ENCODE data around the gene VPS33A. TPM values are rescaled to one million over a fixed set of nuclear protein-coding genes. Genes with fewer than 3 reads are reported as not detected.

The VPS33A gene
- total RNA-seq, 4 donors from 2014 or later: 16.1 to 27.1 (median 20.5) TPM

GRCh38 chr12:122309564-122310121 is 43.3 kb upstream of the VPS33A start:
- H3K36me3 ChIP-seq: peaks cover 0 to 91% of the 10 kb centered on the region in 2 donors
- intact Hi-C loops (cut with DNase I; ENCODE audit: low total_unique reads) (no loop called here), in situ Hi-C loops (cut with MboI; ENCODE audit: low sequenced_read_pairs in 4 of 4) (no loop called here)

DNA sequence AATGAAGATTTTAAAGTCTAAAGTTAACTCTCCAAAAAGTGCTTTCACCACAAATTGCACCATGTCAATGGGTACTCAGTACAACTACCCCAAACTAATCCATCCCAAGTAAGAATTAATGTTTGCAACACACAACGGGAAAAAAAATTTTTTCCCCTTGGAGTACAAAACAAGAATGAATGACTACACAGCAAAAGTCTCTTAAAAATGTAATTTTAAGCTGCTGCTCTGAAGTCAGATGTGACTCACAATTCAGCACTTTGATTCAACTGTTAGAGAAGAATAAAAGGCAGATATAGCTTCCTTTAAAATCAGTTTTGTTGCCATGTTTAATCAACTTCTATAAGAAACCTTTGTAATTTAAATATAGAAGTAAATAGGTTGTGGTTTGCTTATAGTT is 42.5 kb upstream of the VPS33A start:
- H3K27me3 ChIP-seq: no peaks in the 10 kb centered on the region

More at GRCh38 chr12:122309564-122310121, 43.3 kb upstream of the VPS33A start:
- no peak overlapping the region for H3K4me3 ChIP-seq
- TF ChIP-seq POLR2A (IDR thresholded peaks at IDR 0.05): no peak
- TF ChIP-seq, protein P1, sequence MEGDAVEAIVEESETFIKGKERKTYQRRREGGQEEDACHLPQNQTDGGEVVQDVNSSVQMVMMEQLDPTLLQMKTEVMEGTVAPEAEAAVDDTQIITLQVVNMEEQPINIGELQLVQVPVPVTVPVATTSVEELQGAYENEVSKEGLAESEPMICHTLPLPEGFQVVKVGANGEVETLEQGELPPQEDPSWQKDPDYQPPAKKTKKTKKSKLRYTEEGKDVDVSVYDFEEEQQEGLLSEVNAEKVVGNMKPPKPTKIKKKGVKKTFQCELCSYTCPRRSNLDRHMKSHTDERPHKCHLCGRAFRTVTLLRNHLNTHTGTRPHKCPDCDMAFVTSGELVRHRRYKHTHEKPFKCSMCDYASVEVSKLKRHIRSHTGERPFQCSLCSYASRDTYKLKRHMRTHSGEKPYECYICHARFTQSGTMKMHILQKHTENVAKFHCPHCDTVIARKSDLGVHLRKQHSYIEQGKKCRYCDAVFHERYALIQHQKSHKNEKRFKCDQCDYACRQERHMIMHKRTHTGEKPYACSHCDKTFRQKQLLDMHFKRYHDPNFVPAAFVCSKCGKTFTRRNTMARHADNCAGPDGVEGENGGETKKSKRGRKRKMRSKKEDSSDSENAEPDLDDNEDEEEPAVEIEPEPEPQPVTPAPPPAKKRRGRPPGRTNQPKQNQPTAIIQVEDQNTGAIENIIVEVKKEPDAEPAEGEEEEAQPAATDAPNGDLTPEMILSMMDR (IDR thresholded peaks at IDR 0.05 in 4 of 5, conservative IDR thresholded peaks at IDR 0.05 in 1 of 5): no peak
- no peak overlapping the region for H3K27ac ChIP-seq
- ATAC-seq (no peak), DNase-seq (no peak)
- H3K4me1 ChIP-seq: no peaks in the 10 kb centered on the region
- H3K27me3 ChIP-seq: no peaks in the 10 kb centered on the region
- H3K9me3 ChIP-seq: no peaks in the 10 kb centered on the region

DNA sequence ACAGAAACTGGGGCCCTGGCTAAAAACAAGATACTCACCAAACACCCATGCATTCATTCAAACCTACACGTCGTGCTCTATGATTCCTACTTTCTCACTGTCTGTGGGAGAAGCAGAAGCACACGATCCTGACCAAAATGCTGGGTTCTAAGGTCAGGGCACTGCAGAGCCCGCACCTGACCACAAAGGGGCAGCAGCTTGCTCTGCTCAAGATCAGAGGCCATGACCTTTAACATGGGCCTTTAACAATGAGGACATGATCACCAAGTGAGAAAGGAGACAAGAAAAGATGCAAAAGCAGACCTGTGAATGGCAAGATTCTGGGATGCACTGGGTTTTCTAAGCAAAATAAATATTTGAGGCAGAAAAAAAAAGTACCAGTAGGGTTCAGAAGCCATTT is 40.1 kb upstream of the VPS33A start:
- Histone ChIP-seq H3K4me3 (no peak overlapping the region), H3K9me3 (no peaks in the 10 kb centered on the region), H3K27ac (no peak overlapping the region), H3K27me3 (no peaks in the 10 kb centered on the region), H3K36me3 (peaks cover 0 to 94% of the 10 kb centered on the region in 2 donors), H3K4me1 (no peaks in the 10 kb centered on the region)
- intact Hi-C loops (cut with DNase I; ENCODE audit: low total_unique reads) (no loop called here), in situ Hi-C loops (cut with MboI; ENCODE audit: low sequenced_read_pairs in 4 of 4) (no loop called here)
- no peak for DNase-seq
- TF ChIP-seq, protein P1 (IDR thresholded peaks at IDR 0.05 in 4 of 5, conservative IDR thresholded peaks at IDR 0.05 in 1 of 5): no peak
- no peak for ATAC-seq

More for the DNA sequence above, 42.5 kb upstream of the VPS33A start:
- Histone ChIP-seq H3K9me3 (no peaks in the 10 kb centered on the region), H3K4me3 (no peak overlapping the region), H3K27ac (no peak overlapping the region), H3K36me3 (peaks cover 0 to 93% of the 10 kb centered on the region in 2 donors), H3K4me1 (no peaks in the 10 kb centered on the region)
- intact Hi-C loops (cut with DNase I; ENCODE audit: low total_unique reads): no loop called here
- ATAC-seq (no peak), DNase-seq (no peak)
- TF ChIP-seq POLR2A (IDR thresholded peaks at IDR 0.05): no peak
- TF ChIP-seq, protein P1 (IDR thresholded peaks at IDR 0.05 in 4 of 5, conservative IDR thresholded peaks at IDR 0.05 in 1 of 5): no peak
- in situ Hi-C loops (cut with MboI; ENCODE audit: low sequenced_read_pairs in 4 of 4): no loop called here

DNA sequence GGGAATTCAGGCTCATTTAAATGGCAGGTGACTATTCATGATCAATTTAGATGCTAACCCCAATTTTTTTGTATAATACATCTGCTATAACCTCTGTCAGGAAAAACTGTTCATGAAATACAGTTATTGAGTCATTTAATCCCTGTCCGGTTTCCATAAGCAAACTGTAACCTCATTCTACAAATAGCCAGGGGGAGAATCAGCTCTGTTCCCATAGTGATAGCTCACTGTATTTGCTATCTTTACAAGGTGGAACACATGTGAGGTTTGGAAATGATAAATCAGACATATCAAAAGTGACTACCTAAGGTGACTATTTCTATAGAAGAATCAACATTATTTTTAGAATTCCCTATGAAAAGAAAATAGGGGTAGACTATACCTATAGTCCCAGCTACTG is 38.6 kb upstream of the VPS33A start:
- no peak for ATAC-seq
- TF ChIP-seq, protein P1 (IDR thresholded peaks at IDR 0.05 in 4 of 5, conservative IDR thresholded peaks at IDR 0.05 in 1 of 5): no peak
- TF ChIP-seq POLR2A (IDR thresholded peaks at IDR 0.05): no peak
- in situ Hi-C loops (cut with MboI; ENCODE audit: low sequenced_read_pairs in 4 of 4) (no loop called here), intact Hi-C loops (cut with DNase I; ENCODE audit: low total_unique reads) (no loop called here)
- no peaks in the 10 kb centered on the region for H3K9me3 ChIP-seq
- H3K4me1 ChIP-seq: no peaks in the 10 kb centered on the region
- no peaks in the 10 kb centered on the region for H3K27me3 ChIP-seq
- H3K4me3 ChIP-seq: no peak overlapping the region
- DNase-seq: no peak
- peaks cover 0 to 98% of the 10 kb centered on the region in 2 donors for H3K36me3 ChIP-seq
- H3K27ac ChIP-seq: no peak overlapping the region

- in situ Hi-C loops (cut with MboI; ENCODE audit: low sequenced_read_pairs in 4 of 4): no loop called here
- TF ChIP-seq, protein P1 (IDR thresholded peaks at IDR 0.05 in 4 of 5, conservative IDR thresholded peaks at IDR 0.05 in 1 of 5): no peak
- TF ChIP-seq POLR2A (IDR thresholded peaks at IDR 0.05): no peak
- H3K4me1 ChIP-seq: no peaks in the 10 kb centered on the region
- no peak overlapping the region for H3K4me3 ChIP-seq
- H3K27ac ChIP-seq: peak overlapping the region in 1 of 4 donors; percentile 39
- no peaks in the 10 kb centered on the region for H3K27me3 ChIP-seq
- ATAC-seq: no peak
- H3K9me3 ChIP-seq: no peaks in the 10 kb centered on the region
- DNase-seq: no peak
- intact Hi-C loops (cut with DNase I; ENCODE audit: low total_unique reads): no loop called here
- H3K36me3 ChIP-seq: peaks cover 0 to 88% of the 10 kb centered on the region in 2 donors
Measured at GRCh38 chr12:122303068-122303467, 36.8 kb upstream of the VPS33A start.
